ENCODE measurements around the gene GSTM2.
A peak's percentile ranks its signal among the peaks of the same experiment; 100 is the strongest.
"Not testable (repeated sequence)": the region's sequence is repeated elsewhere in the genome, so short reads cannot be mapped to it uniquely, and the experiment has no call there.

GSTM2 gene

DNA sequence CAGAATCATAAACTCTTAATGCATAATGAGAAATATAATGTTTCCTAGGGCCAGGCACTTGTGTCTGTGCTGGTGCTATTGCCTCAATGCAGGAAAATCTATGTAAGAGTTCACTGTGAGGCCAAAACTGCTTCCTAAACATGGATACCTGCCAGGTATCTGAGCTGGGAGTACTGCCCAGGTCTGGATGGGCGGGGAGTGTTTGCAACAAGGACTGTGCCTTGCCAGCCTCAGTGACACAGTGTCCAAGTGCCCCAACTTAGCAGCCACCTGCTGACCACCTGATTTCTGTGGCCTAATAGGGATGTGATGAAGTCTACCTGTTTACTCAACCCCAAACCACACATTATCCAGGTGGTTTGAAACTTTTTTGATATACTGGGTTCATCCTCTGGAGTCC, 17.5 kb downstream of the GSTM2 start:
- DNase-seq: not testable (repeated sequence)

DNA sequence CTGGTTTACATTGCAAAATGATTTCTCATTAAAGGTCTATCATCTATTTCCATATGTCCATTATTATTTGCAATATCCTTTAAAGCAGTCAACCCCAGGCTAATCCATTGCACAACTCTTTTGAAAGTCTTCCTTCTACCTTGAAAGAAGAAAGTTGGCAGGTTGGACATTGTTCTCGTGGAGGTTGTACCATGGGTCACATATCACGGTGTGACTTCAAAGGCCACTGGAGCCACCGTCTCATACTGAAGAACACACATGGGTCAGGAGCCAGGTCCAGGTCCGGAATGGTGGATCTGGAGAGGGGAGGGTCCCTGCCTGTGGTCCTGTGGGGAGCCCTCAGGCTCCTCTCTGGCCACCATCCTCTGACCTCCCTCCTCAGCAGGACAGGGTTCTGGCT, 18.0 kb downstream of the GSTM2 start:
- DNase-seq: not testable (repeated sequence)

- not testable (repeated sequence) for DNase-seq
Measured at GRCh38 chr1:109687109-109687508, 19.3 kb downstream of the GSTM2 start.

GRCh38 chr1:109687641-109688499, 20.0 kb downstream of the GSTM2 start, which contains the start of gene GSTM1:
Gene GSTM1, plus strand, starts transcription at chr1:109687817. Its CDS starts 57 bp downstream, at chr1:109687874.
- DNase-seq: no peak

DNA sequence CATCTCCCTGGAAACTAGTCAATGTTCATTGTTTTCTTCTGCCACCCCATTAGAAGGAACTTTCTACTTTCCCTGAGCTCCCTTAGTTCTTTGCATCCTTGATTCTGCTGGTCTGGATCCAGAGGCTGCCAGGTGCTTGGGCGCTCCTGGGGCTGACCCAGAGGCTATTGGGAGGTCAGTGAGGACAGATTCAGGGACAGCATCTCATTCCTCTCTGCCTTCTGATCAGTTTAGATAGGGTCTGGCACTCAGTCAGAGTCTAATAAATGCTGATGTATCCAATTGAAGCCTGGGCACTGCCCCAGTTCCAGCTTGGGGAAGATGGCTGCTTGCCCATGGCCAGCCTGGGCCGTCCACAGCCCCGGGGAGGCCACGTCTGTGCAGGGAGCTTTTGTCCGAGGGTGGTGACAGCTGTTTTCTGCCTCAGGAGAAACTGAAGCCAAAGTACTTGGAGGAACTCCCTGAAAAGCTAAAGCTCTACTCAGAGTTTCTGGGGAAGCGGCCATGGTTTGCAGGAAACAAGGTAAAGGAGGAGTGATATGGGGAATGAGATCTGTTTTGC, 22.1 kb downstream of the GSTM2 start:
- DNase-seq: no peak

DNA sequence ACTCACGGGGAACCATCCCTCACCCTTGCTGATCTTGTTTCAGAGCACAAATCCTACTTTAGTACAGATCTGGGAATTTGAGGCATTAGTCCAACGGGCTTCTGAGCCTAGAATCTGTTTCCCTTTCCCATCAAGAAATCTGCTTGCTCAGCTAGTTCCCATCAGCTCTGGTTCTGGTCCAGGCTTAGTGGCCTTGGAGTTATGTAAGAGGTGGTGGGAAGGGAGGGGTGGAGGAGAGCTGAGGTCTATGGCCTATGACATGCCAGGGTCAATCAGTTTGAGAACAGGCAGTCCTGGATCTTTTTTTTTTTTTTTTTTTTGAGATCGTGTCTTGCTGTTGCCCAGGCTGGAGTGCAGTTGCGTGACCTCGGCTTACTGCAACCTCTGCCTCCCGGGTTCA, 23.9 kb downstream of the GSTM2 start:
- DNase-seq: no peak

DNA sequence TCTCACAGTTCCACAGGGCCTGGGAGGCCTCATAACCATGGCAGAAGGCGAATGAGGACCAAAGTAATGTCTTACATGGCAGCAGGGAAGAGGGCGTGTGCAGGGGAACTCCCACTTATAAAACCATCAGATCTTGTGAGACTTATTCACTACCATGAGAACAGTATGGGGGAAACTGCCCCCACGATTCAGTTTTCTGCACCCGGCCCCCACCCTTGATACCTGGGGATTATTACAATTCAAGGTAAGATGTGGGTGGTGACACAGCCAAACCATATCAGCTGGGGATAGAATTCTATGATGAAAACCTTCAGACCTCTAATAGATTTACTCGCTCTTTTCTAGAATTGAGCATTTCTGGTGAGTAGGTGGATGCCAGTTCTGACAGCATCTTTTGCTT, 26.5 kb downstream of the GSTM2 start:
- DNase-seq: not testable (repeated sequence)

DNA sequence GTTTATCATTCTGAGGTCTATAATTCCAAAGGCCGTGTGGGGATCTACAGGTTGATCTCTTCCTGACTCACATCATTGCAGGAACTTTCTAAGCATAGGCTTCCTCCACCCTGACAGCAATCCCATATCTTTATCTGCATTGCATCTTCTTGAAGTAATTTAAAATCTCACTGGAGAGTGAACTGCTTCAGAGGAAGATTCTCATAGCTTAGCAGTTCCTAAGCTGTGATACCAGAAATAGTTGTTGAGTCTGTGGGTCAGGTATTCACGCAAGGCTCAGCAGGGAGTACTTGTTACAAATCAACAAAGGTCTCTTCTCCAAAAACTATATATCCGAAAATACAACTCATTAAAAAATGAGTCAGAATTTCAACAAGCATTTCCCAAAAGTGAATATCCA, 27.3 kb downstream of the GSTM2 start:
- DNase-seq: not testable (repeated sequence)

DNA sequence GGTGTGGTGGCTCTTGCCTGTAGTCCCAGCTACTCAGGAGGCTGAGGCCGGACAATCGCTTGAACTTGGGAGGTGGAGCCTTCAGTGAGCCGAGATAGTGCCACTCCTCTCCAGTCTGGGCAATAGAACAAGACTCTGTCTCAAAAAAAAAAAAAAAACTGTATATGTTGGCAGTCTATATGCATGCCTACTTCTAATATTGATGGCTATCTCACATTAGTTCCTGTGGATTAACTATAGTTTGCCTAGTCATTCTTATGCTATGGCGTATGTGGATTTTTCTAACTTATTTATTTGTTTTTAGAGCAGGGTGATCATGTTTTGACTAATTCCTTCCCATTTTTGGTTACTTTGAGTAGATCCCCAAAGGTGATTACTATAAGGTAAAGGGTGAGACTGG, 29.2 kb downstream of the GSTM2 start:
- DNase-seq: no peak

DNA sequence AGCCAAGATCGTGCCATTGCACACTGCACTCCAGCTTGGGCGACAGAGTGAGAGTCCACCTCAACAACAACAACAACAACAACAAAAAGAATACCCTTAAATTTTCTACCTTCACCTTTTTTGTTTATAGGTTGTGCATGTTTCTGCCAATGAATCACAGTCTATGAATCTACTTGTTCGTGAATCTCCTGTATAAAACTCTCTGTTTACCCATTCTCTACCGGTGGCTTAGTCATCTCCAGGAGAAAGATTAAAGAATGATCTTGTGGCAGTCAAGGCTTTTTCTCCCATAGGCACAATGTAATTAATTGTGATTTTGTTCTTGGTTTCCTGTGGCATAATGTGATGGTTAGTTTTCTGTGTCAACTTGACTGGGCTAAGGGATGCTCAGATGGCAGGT, 30.0 kb downstream of the GSTM2 start:
- not testable (repeated sequence) for DNase-seq

- not testable (repeated sequence) for DNase-seq
Measured at GRCh38 chr1:109702940-109703339, 35.1 kb downstream of the GSTM2 start.

- DNase-seq: no peak
Measured at GRCh38 chr1:109704173-109704572, 36.3 kb downstream of the GSTM2 start.

DNA sequence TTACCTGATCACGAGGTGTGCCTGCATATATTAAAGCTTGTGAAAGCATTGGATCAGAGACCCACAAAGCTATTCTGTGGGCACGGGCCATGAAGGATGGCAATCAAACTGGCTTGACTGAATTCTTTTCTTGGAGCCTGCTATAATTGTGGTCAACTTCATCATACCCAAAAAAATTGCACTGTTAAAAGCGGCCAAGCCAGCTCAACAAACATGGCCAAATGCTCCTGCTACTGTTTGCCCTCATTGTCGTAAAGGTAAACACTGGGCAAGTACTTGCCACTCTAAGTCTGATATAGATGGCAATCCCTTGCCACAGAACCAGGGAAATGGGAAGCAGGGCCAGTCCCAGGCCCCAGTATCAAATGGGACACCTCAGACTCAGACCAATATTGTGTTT, 37.6 kb downstream of the GSTM2 start:
- DNase-seq: no peak

GRCh38 chr1:109708949-109709348, 41.1 kb downstream of the GSTM2 start:
- DNase-seq: not testable (repeated sequence)

- DNase-seq: not testable (repeated sequence)
Measured at GRCh38 chr1:109709822-109710221, 42.0 kb downstream of the GSTM2 start.

- DNase-seq: peak; percentile 0
Measured at GRCh38 chr1:109711593-109712320, 43.9 kb downstream of the GSTM2 start, which contains the start of gene GSTM5. Gene GSTM5, plus strand, starts transcription at chr1:109712251. Its CDS starts 62 bp downstream, at chr1:109712313.

DNA sequence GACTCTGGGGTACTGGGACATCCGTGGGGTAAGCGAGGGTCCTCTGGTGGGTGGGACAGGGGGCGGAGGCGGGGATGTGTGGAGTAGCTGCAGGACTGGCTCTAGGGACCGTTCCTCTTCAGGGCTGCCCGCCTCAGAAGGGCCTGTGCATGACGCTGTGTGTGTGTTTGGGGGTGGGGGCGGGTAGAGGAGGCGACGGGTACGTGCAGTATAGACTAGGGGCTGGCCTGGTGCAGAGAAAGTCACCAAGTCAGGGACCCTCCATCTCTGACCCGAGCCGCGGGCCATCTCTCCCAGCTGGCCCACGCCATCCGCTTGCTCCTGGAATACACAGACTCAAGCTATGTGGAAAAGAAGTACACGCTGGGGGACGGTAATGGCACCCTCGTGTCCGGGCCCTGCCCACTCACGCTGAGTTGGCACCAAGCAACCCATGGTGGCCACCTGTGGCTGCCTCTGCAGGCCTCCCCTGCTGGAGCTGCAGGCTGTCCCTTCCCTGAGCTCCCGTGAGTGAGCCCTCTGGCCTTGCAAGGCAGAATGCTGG, 44.5 kb downstream of the GSTM2 start:
- DNase-seq: peak; percentile 0

DNA sequence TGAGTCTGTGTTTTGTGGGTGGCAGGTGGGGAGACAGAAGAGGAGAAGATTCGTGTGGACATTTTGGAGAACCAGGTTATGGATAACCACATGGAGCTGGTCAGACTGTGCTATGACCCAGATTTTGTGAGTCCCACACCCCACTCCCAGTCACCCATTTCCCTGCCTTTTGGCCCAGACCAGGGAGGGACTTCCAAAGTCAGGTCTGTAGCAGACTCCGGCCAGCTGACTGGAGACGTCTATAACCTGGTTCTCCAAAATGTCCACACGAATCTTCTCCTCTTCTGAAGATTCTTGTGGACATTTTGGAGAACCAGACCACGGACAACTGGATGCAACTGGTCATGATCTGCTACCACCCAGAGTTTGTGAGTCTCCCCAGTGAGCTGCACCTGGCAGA, 45.8 kb downstream of the GSTM2 start:
- no peak for DNase-seq

DNA sequence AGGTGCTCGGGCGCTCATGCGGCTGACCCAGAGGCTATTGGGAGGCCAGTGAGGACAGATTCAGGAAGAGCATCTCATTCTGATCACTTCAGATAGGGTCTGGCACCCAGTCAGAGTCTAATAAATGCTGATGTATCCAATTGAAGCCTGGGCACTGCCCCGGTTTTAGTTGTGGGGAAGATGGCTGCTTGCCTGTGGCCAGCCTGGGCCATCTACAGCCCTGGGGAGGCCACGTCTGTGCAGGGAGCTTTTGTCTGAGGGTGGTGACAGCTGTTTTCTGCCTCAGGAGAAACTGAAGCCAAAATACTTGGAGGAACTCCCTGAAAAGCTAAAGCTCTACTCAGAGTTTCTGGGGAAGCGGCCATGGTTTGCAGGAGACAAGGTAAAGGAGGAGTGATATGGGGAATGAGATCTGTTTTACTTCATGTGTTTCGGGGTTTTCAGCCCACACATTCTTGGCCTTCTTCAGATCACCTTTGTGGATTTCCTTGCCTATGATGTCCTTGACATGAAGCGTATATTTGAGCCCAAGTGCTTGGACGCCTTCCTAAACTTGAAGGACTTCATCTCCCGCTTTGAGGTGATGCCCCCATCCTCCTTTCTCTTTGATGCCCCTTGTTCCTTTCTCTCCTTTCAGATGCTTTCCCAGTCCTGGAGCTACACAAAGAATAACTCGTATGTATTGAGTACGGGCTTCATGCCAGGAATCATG, 47.0 kb downstream of the GSTM2 start:
- no peak for DNase-seq

GRCh38 chr1:109716121-109716520, 48.3 kb downstream of the GSTM2 start:
- DNase-seq: no peak

DNA sequence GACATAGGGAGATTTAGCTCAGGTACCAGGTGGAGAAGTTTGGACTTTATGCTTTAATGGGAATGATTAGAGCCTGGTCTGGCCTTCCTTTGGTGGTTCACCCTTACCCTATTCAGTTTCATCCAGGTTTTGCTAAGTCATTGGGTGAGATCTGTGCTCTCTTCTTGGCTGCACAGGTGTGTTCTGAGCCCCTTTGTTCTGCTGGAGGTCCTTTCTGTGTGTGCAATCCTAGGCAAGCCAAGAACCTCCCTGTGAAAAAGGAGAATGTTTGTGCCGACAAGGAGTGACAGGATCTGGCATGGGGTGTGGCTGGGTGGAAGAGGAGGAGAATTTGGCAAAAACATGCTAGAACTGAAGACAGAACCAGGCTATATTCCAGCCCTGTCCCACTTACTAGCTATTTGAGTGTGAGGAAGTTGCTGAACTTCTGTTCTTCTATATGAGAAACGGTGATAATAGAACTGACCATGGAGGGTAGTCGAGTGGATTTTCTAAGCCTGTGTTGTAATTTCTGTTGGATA, 48.8 kb downstream of the GSTM2 start:
- DNase-seq: no peak

DNA sequence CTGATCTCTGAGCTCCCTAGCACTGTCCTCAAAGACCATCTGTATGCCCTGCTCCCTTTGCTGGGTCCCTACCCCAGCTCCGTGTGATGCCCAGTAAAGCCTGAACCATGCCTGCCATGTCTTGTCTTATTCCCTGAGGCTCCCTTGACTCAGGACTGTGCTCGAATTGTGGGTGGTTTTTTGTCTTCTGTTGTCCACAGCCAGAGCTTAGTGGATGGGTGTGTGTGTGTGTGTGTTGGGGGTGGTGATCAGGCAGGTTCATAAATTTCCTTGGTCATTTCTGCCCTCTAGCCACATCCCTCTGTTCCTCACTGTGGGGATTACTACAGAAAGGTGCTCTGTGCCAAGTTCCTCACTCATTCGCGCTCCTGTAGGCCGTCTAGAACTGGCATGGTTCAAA, 49.9 kb downstream of the GSTM2 start:
- no peak for DNase-seq
